Activated naive CD4-positive, alpha-beta T cell (primary cell): ENCODE measurements around the gene GPS1.

ENCODE experiments used
- DNase-seq, 4 experiments: peaks; one replicate each; lab custom pipeline; 2025; lab: John Stamatoyannopoulos, UW

The GPS1 gene

GRCh38 chr17:82014971-82015310, 36.8 kb upstream of the GPS1 start:
- DNase-seq, result no peak

DNA sequence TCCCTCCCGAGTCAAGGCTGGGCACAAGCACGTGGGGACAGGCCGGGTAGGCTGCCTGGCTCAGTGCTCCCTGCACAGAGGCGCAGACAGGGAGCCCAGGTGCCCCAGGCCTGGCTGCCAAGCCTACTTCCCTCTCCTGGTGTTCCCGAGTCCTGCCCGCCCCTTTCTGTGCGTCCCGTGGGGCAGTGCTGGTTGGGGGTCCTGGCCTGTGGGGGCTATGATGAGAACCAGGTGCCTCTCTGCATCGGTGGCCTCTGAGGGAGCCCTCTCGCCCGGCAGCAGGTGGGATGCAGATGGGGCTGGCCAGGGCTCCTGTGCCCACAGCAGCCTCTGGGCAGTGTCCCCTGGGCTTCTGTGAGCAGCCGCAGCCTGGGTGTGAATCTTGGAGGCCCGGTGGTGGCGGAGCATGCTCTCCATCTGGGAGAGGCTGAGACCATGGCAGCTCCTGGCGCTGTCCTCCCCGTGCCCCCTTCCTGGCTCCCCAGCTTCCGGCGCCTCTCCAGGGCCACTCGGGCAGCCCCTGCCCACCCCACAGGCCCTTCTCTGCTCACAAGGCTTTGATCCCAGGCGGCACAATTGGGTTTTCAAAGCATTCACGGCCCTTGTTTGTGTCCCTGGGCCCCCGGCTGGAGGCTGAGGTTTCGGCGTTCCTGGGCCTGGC, 36.3 kb upstream of the GPS1 start:
- no peak for DNase-seq

DNA sequence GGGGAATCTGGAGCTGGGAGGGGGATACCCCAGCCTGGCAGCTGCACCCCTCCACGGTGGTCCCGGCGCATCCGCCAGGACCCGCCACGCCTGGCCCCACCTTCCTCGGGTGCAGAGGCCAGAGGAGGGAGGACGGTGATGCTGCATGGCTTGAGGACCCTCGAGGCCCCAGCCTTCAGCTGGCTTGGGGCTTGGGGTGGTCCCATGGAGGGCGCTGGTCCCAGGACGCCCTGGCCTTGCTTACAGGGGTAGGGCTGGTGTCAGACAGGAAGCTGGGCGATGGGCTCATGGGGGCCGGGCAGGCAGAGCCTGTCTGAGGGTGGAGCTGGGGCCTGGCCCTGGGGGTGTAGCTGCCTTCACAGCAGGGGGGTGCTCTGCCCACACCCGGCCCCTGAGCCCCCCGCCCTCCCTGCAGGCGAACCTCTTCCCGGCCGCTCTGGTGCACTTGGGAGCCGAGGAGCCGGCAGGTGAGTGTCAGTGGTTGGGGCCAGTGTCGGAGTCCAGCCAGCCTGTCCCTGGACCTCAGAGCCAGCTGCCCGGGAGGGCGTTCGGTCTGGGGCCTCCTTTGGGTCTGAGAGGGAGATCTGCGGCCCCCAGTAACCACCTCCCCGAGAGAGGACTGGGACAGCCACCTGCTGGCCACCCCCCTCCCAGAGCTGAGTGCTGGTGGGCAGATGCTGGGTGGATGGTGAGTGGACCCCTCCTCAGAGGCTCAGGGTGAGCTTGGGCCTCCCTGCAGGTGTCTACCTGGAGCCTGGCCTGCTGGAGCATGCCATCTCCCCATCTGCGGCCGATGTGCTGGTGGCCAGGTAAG, 35.4 kb upstream of the GPS1 start:
- no peak for DNase-seq

GRCh38 chr17:82016875-82017459, 34.7 kb upstream of the GPS1 start:
- no peak for DNase-seq

GRCh38 chr17:82017612-82018151, 34.0 kb upstream of the GPS1 start:
- DNase-seq, result no peak

DNA sequence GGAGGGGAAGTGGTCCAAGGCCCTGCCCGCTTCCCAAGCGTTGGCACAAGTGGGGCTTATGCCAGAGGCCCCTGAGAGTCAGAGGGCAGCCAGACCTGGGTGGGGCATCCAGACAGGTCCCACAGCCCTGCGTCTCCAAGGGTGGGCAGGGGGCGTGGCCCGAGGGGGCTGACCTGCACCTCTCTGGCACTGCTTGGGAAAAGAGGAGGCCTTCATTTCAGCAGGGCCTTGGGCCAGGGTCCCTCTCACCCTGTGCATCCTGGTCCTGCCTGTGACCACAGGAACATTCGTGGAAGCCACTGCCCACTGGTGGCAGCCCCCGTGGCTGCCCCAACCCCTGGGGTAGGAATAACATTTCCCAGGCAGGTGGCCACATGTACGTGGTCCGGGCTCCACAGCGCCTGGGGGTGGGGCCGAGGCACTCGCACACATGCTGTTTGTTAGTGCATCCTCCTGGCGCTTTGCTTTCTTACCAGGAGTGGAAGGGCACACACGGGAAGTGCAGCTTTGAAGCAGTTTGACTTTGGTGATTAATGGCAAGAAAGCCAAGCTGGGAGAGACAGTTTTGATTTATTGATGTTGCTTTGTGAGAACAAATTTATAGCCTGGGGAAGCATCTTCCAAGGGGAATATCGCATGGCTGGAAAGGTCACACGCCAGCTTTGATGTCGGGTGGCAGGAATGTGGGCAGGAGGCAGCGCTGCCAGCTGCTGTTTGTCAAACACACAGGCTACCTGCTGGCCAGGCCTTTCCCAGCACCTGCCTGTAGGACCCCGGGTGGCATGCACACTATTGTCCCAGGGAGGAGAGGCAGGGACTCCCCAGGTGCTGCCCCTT, 33.3 kb upstream of the GPS1 start:
- DNase-seq, result no peak

- DNase-seq, result no peak
Observed at GRCh38 chr17:82018989-82019689, 32.6 kb upstream of the GPS1 start.

- peak; percentile 37 to 55 (median 44) for DNase-seq
Observed at GRCh38 chr17:82019690-82020571, 31.8 kb upstream of the GPS1 start.

DNA sequence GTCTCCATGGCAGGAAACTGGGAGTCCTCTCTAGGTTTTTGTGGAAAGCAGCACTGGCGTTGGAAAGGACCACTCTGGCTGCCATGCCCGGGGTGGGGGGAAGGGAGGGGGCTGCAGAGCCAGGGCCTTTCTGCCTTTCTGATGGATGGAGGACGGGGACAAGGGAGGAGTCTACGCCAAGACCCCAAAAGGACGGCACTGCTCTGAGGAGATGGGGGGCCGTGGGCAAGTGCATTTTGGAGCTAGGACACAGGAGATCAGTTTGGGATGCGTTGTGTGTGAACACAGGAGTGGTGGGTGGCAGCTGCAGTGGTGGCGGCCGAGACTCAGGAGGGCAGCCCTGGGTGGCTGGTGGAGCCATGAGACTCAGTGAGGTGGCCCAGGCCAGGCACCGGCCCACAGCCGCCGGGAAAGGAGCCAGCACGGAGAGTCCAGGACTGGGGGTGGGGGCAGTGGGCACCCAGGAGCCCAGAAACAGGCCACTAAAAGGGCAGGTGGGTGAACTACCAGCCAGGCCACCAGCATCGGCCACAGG, 31.1 kb upstream of the GPS1 start:
- DNase-seq, result no peak

DNA sequence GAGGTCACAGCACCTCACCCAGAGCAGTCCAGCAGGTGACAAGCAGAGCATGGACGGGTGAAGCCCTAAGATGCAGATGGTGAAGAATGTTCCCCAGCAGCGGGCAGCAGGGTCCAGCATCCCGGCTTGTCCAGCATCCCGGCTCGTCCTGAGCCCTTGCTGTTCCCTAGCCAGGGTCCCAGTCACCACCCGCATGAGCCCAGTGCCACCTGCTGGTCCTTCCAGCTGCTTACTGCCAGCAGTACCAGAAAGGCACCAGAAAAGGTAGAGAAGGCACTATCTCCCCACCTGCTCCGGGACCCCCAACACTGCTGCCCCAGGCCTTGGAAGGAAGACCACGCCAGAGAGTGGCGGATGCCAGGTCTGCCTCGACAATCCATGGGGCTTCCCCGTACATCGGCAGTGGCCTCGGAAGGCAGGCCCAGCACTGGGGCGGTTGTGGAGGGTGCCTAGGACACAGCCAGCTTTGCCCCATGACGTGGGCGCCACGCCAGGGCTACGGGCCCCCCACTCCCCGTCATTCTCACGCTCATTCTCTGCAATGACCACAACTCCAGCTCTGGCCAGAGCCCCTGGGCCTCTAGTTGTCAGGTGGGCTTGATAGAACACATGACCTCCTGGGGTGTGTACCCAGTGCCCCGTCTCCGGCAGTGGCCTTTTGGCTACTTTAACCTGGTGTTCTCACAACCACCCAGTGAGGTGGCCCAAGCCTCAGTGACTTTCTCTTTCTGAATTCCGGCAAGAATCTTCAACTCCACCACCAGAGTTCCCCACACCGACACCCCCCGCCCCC, 30.4 kb upstream of the GPS1 start:
- peak in 2 of 4 experiments; percentile 26 to 47 for DNase-seq

GRCh38 chr17:82021900-82022309, 29.8 kb upstream of the GPS1 start:
- DNase-seq, result no peak

DNA sequence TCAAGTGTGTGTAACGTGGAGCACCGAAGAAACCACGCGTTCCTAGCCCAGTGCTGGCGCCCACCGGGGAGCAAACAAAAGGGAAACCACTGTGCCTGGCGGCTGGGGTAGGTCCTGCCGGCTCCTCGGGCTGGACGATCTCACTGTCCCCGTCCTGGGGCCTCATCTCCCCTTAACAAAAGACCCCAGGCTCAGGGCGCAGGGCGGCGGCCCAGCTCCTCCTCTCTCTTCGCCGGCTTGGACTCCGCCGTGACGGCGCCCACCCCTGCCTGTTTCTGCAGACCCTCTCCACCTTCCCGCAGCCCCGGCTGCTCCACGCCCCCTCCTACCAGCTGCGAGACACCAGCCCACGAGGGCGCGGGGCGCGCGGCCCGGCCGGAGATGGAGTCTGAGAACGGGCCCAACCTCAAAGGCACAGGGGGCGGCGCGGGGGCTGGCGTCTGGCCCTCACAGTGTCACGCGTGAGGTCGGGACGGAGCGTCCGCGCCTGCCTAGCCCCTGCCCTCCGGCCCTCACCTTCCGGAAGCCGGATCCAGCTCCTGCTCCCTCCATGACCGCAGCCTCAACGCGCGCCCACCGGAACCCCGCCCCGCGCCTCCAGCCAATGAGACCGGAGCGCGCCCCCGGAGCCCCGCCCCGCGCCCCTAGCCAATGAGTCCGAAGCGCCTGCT, 29.3 kb upstream of the GPS1 start, which contains the start of gene CENPX:
TSS of gene CENPX (minus strand) at position 569 of the 671 bp plus-strand sequence. CDS start at position 552, 17 bp downstream.
- DNase-seq, result no peak

- peak; percentile 99 to 100 (median 99) for DNase-seq
Observed at GRCh38 chr17:82022981-82023446, 28.7 kb upstream of the GPS1 start, which contains the start of gene LRRC45. Gene LRRC45 (plus strand): TSS chr17:82023305. CDS start chr17:82023644, 339 bp downstream.

- no peak for DNase-seq
Observed at GRCh38 chr17:82023447-82024241, 28.1 kb upstream of the GPS1 start.

- no peak for DNase-seq
Observed at GRCh38 chr17:82024859-82025258, 26.8 kb upstream of the GPS1 start.

DNA sequence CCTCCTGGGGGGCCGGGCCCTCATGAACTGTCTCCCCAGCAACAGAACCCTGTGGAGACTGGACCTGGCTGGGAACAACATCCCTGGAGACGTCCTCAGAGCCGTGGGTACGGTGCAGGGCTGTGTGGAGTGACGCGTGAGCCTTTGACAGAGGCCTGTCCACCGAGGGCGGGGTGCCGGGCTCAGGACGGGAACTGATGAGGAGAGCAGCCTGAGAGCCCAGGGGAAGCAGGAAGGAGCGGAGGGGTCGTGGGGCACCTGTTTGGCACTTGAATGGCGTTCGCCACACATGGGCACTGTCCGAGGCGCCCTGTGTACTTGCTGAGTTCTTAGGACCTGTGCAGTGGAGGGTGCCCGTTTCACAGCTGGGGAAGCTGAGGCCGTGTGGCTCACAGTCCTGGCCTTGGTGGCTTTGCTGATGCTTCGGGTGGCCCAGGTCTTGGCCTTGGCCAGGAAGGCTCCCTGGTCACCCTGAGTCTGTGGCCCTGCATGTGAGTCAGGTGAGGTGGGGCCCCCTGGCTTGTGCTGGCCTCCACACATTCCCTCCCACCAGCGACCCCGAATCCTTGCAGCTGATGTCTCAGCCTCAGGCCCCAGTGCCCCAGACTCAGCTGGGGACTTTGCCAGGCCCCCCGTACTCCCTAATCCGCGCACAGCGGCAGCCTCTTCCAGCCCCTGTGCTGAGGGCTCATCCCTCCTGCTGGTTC, 26.1 kb upstream of the GPS1 start:
- DNase-seq, result no peak

DNA sequence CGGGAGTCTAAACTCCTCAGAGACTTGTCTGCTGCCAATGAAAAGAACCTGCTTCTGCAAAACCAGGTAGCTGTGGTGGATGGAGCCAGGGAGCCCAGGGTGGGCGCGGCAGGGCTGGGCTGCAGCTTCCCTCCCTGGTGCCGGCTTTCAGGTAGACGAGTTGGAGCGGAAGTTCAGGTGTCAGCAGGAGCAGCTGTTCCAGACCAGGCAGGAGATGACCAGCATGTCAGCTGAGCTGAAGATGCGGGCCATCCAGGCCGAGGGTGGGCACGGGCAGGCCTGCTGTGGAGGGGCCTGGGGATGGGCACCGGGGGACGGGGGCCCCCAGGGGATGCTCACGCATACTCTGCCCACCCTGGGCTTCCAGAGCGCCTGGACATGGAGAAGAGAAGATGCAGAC, 23.5 kb upstream of the GPS1 start:
- DNase-seq, result no peak
